WTC11 (cell line): ENCODE results near the gene TOX2. TPM values are rescaled to one million over a fixed set of nuclear protein-coding genes. Genes with fewer than 3 reads are reported as not detected.

Source experiments
- ATAC-seq: fragments of 200-7000 bp; cut with Tn5 transposase; 2 replicates; pipeline ENCODE4 v1.10.0; 2021; ENCODE audit warnings: mild to moderate bottlenecking, moderate library complexity
- CTCF ChIA-PET: fragments of 300-600 bp; sonication (Branson Sonifier 250); formaldehyde crosslinking; loops from one replicate; lab custom pipeline; 2021; ENCODE audit warnings: antibody characterized with exemption; lab: Charles Lee
- POLR2A ChIA-PET: fragments of 350-600 bp; sonication (Branson Sonifier 250); formaldehyde crosslinking; loops from one replicate; lab custom pipeline; 2021; ENCODE audit warnings: antibody characterized with exemption; lab: Charles Lee
- DNase-seq: peaks from one replicate; pipeline ENCODE4 v3.0.0; 2021; ENCODE audit warnings: low spot score
- H3K27ac Mint-ChIP-seq: 2 replicates; pipeline ENCODE4 v1.8.0; 2021; ENCODE audit warnings: mixed read lengths
- H3K27me3 Mint-ChIP-seq: 2 replicates; pipeline ENCODE4 v1.8.0; 2021; ENCODE audit warnings: low read depth, mild to moderate bottlenecking, moderate library complexity, mixed read lengths
- H3K36me3 Mint-ChIP-seq: 2 replicates; pipeline ENCODE4 v1.8.0; 2021; ENCODE audit warnings: mixed read lengths
- H3K4me1 Mint-ChIP-seq: 2 replicates; pipeline ENCODE4 v1.8.0; 2022; ENCODE audit warnings: mixed read lengths
- H3K4me3 Mint-ChIP-seq: 2 replicates; pipeline ENCODE4 v1.8.0; 2021; ENCODE audit warnings: mild to moderate bottlenecking, moderate library complexity, mixed read lengths
- H3K9me3 Mint-ChIP-seq: 2 replicates; pipeline ENCODE4 v1.8.0; 2021; ENCODE audit warnings: mixed read lengths
- ATF2 ChIP-seq: sonication (generic); formaldehyde crosslinking; IDR thresholded peaks from 2 replicates; pipeline ENCODE4 v1.8.1; 2022; ENCODE audit warnings: low read depth, missing genetic modification reagents, borderline replicate concordance
- CREM ChIP-seq: sonication (generic); formaldehyde crosslinking; IDR thresholded peaks from 2 replicates; pipeline ENCODE4 v1.8.1; 2022; ENCODE audit warnings: mild to moderate bottlenecking, missing genetic modification reagents, moderate library complexity
- EMX1 ChIP-seq: fragments of 250-450 bp; sonication (Bioruptor Pico); IDR thresholded peaks from 2 replicates; pipeline ENCODE4 v1.8.0; 2021; ENCODE audit warnings: mild to moderate bottlenecking
- ETV6 ChIP-seq: sonication (generic); formaldehyde crosslinking; IDR thresholded peaks from 2 replicates; pipeline ENCODE4 v1.8.1; 2022; ENCODE audit warnings: mild to moderate bottlenecking, missing genetic modification reagents
- FOXJ3 ChIP-seq: sonication (generic); formaldehyde crosslinking; IDR thresholded peaks from 2 replicates; pipeline ENCODE4 v1.9.0; 2021; ENCODE audit warnings: missing genetic modification reagents, mild to moderate bottlenecking, borderline replicate concordance
- FOXP4 ChIP-seq: sonication (generic); formaldehyde crosslinking; IDR thresholded peaks from 2 replicates; pipeline ENCODE4 v1.8.0; 2022; ENCODE audit warnings: mild to moderate bottlenecking, missing genetic modification reagents
- GABPB1 ChIP-seq: sonication (generic); formaldehyde crosslinking; IDR thresholded peaks from 2 replicates; pipeline ENCODE4 v1.8.1; 2023; ENCODE audit warnings: mild to moderate bottlenecking, missing genetic modification reagents
- HMGA2 ChIP-seq: fragments of 250-450 bp; sonication (Bioruptor Pico); IDR thresholded peaks from 2 replicates; pipeline ENCODE4 v1.4.0; 2021; ENCODE audit warnings: mild to moderate bottlenecking, moderate library complexity
- IRF2 ChIP-seq: sonication (generic); formaldehyde crosslinking; IDR thresholded peaks from 2 replicates; pipeline ENCODE4 v1.8.0; 2022; ENCODE audit warnings: low read depth, missing genetic modification reagents, borderline replicate concordance
- KAT7 ChIP-seq: sonication (generic); formaldehyde crosslinking; IDR thresholded peaks from 2 replicates; pipeline ENCODE4 v1.8.1; 2023; ENCODE audit warnings: missing genetic modification reagents, mild to moderate bottlenecking, borderline replicate concordance
- MXD4 ChIP-seq: fragments of 250-450 bp; sonication (Bioruptor Pico); IDR thresholded peaks from 2 replicates; pipeline ENCODE4 v1.8.0; 2021; ENCODE audit warnings: mild to moderate bottlenecking, moderate library complexity, borderline replicate concordance
- NR3C1 ChIP-seq: sonication (generic); formaldehyde crosslinking; conservative IDR thresholded peaks from 2 replicates; pipeline ENCODE4 v1.8.1; 2023; ENCODE audit warnings: low read depth, mild to moderate bottlenecking, missing genetic modification reagents
- PRDM15 ChIP-seq: sonication (generic); formaldehyde crosslinking; IDR thresholded peaks from 2 replicates; pipeline ENCODE4 v1.8.0; 2022; ENCODE audit warnings: missing genetic modification reagents
- SMAD3 ChIP-seq: sonication (generic); formaldehyde crosslinking; IDR thresholded peaks from 2 replicates; pipeline ENCODE4 v1.8.0; 2022; ENCODE audit warnings: missing genetic modification reagents, mild to moderate bottlenecking, borderline replicate concordance
- STAT6 ChIP-seq: sonication (generic); formaldehyde crosslinking; conservative IDR thresholded peaks from 2 replicates; pipeline ENCODE4 v1.8.1; 2023; ENCODE audit warnings: mild to moderate bottlenecking, low read depth, missing genetic modification reagents, moderate library complexity
- ZMAT4 ChIP-seq: fragments of 250-450 bp; sonication (Bioruptor Pico); IDR thresholded peaks from 2 replicates; pipeline ENCODE4 v1.9.0; 2021; ENCODE audit warnings: mild to moderate bottlenecking
- ZNF121 ChIP-seq: sonication (generic); formaldehyde crosslinking; IDR thresholded peaks from 2 replicates; pipeline ENCODE4 v1.8.0; 2023; ENCODE audit warnings: missing genetic modification reagents
- ZNF138 ChIP-seq: sonication (generic); formaldehyde crosslinking; conservative IDR thresholded peaks from 2 replicates; pipeline ENCODE4 v1.8.1; 2022; ENCODE audit warnings: mild to moderate bottlenecking, moderate library complexity, missing genetic modification reagents
- ZNF219 ChIP-seq: sonication (generic); formaldehyde crosslinking; IDR thresholded peaks from 2 replicates; pipeline ENCODE4 v1.8.0; 2023; ENCODE audit warnings: missing genetic modification reagents, mild to moderate bottlenecking, borderline replicate concordance
- total RNA-seq: library from RNA; stranded (reverse); gene quantifications from 3 replicates; pipeline ENCODE4 v1.2.3, GENCODE V29; 2021
- TF ChIP-seq, protein P1 (sequence below): sonication (generic); formaldehyde crosslinking; IDR thresholded peaks from 2 replicates; pipeline ENCODE4 v1.8.1; 2023; ENCODE audit warnings: mild to moderate bottlenecking, missing genetic modification reagents, borderline replicate concordance

TOX2 gene
- total RNA-seq, 1 experiment from 2014 or later, result 3.4 TPM

- TF ChIP-seq STAT6, result no peak
- no peak for TF ChIP-seq HMGA2 (CRISPR knock-in tag)
- no peak for TF ChIP-seq MXD4 (CRISPR knock-in tag)
Measured at GRCh38 chr20:43906505-43907034, 8.1 kb upstream of the TOX2 start (continued).

DNA sequence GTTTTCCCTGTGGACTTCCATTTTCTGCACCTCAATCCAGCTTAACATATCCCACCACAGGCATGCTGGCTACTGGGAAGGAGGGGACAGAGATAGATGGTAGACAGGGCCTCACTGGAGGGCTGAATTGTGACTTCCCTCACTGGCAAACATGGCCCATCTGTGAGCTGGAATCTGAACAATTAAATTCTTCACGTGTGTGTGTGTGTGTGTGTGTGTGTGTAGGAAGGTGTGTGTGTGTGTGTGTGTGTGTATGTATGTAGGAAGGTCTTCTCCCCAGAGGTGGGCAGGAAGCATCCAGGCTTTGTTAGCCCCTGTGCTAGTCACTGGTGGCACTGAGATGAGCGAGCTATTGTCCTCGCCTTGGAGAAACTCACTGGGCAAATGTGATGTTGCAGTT lies 5.4 kb upstream of the TOX2 start:
- Mint-ChIP-seq H3K27me3 (peaks cover 32% of the 10 kb centered on the region), H3K4me1 (peaks cover 7% of the 10 kb centered on the region), H3K4me3 (no peak overlapping the region), H3K27ac (no peak overlapping the region), H3K36me3 (peaks cover 8% of the 10 kb centered on the region; the same call in 1 of the 2 replicates), H3K9me3 (peaks cover 27% of the 10 kb centered on the region)
- ChIA-PET CTCF (no interaction called here), POLR2A (no interaction called here)
- ATAC-seq (no peak), DNase-seq (no peak)
- TF ChIP-seq ZMAT4 (CRISPR knock-in tag) (no peak), CREM (CRISPR knock-in tag) (no peak), NR3C1 (no peak), PRDM15 (no peak), GABPB1 (CRISPR knock-in tag) (no peak), ETV6 (no peak), IRF2 (no peak), ATF2 (CRISPR knock-in tag) (no peak), SMAD3 (CRISPR knock-in tag) (no peak), ZNF138 (no peak), ZNF121 (CRISPR knock-in tag) (no peak), EMX1 (CRISPR knock-in tag) (no peak), FOXP4 (no peak), ZNF219 (CRISPR knock-in tag) (no peak), FOXJ3 (CRISPR knock-in tag) (no peak), KAT7 (CRISPR knock-in tag) (no peak)
- TF ChIP-seq, protein P1, sequence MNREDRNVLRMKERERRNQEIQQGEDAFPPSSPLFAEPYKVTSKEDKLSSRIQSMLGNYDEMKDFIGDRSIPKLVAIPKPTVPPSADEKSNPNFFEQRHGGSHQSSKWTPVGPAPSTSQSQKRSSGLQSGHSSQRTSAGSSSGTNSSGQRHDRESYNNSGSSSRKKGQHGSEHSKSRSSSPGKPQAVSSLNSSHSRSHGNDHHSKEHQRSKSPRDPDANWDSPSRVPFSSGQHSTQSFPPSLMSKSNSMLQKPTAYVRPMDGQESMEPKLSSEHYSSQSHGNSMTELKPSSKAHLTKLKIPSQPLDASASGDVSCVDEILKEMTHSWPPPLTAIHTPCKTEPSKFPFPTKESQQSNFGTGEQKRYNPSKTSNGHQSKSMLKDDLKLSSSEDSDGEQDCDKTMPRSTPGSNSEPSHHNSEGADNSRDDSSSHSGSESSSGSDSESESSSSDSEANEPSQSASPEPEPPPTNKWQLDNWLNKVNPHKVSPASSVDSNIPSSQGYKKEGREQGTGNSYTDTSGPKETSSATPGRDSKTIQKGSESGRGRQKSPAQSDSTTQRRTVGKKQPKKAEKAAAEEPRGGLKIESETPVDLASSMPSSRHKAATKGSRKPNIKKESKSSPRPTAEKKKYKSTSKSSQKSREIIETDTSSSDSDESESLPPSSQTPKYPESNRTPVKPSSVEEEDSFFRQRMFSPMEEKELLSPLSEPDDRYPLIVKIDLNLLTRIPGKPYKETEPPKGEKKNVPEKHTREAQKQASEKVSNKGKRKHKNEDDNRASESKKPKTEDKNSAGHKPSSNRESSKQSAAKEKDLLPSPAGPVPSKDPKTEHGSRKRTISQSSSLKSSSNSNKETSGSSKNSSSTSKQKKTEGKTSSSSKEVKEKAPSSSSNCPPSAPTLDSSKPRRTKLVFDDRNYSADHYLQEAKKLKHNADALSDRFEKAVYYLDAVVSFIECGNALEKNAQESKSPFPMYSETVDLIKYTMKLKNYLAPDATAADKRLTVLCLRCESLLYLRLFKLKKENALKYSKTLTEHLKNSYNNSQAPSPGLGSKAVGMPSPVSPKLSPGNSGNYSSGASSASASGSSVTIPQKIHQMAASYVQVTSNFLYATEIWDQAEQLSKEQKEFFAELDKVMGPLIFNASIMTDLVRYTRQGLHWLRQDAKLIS (CRISPR knock-in tag), result no peak
